Transverse colon (tissue), 4 donors: ENCODE measurements around the gene MADCAM1. TPM values are rescaled to one million over a fixed set of nuclear protein-coding genes. Genes with fewer than 3 reads are reported as not detected.

Experiments
- DNase-seq: peaks from one replicate; pipeline ENCODE4 v3.0.0-alpha.2; 2019
- H3K27ac ChIP-seq, 4 donors: fragments of 200-600 bp; sonication (generic); 2 replicates each; pipeline ENCODE4 v1.5.1; 2016 to 2018; ENCODE audit warnings: inconsistent platforms in 4 of 4
- H3K27me3 ChIP-seq: fragments of 200-600 bp; sonication (generic); 2 replicates; pipeline ENCODE4 v1.5.1; 2017; ENCODE audit warnings: inconsistent platforms
- H3K36me3 ChIP-seq, 4 donors: fragments of 200-600 bp; sonication (generic); 2 replicates each; pipeline ENCODE4 v1.5.1; 2017 to 2019; ENCODE audit warnings: inconsistent platforms in 4 of 4
- H3K4me1 ChIP-seq, 4 donors: fragments of 200-600 bp; sonication (generic); 2 replicates each; pipeline ENCODE4 v1.5.1; 2017 to 2020; ENCODE audit warnings: inconsistent platforms in 4 of 4
- H3K4me3 ChIP-seq, 4 donors: fragments of 200-600 bp; sonication (generic); 1 replicate in 1 of 4; 2 replicates in 3 of 4; pipeline versions ENCODE4 v1.5.1 to v1.6.1; 2017 to 2019; ENCODE audit warnings: inconsistent platforms in 4 of 4
- H3K9me3 ChIP-seq, 2 donors: fragments of 200-600 bp; sonication (generic); 2 replicates each; pipeline ENCODE4 v1.5.1; 2017 to 2019; ENCODE audit warnings: inconsistent platforms in 2 of 2
- CTCF ChIP-seq, 5 experiments: fragments of 200-600 bp in 3 of 5; fragments of 450-650 bp in 2 of 5; sonication (generic) in 3 of 5; IDR thresholded peaks; 1 replicate in 2 of 5; 2 replicates in 3 of 5; pipeline ENCODE4 v1.5.1; 2016 to 2017; ENCODE audit warnings: antibody characterized with exemption in 5 of 5, inconsistent platforms in 3 of 5, mild to moderate bottlenecking in 2 of 5, moderate library complexity in 1 of 5
- EP300 ChIP-seq: sonication (generic); formaldehyde crosslinking; IDR thresholded peaks from one replicate; pipeline ENCODE4 v1.6.1; 2017; ENCODE audit warnings: antibody characterized with exemption, low read depth
- POLR2A ChIP-seq: fragments of 450-650 bp; IDR thresholded peaks from one replicate; pipeline ENCODE4 v1.6.1; 2016; ENCODE audit warnings: antibody characterized with exemption, mild to moderate bottlenecking, moderate library complexity
- POLR2AphosphoS5 ChIP-seq, 3 donors: sonication (generic); formaldehyde crosslinking; IDR thresholded peaks; one replicate each; pipeline ENCODE4 v1.6.1; 2016; ENCODE audit warnings: antibody characterized with exemption in 3 of 3
- WGBS, 2 donors: methylation state at CpG; one replicate each; pipeline ENCODE4 v1.1.5; 2018; ENCODE audit warnings: low coverage in 1 of 2; 5-methylcytosine and 5-hydroxymethylcytosine counted together
- in situ Hi-C, 4 donors: fragments of 200-750 bp; cut with MboI; loops; one replicate each; pipeline versions ENCODE4 v1.15.0 to v1.15.1; 2017; ENCODE audit warnings: low sequenced_read_pairs in 3 of 4, low pct_ligation_motif_present in 1 of 4, low pct_unique_long_range_greater_than_20kb in 1 of 4
- intact Hi-C: fragments of 100-400 bp; cut with DNase I; formaldehyde crosslinking; loops from one replicate; pipeline ENCODE4 v1.15.1; 2023; ENCODE audit warnings: low total_unique reads
- total RNA-seq, 4 donors: library from RNA; depleted of rRNA; stranded (reverse); fragments of >200 nt; gene quantifications; one replicate each; pipeline ENCODE4 v1.1.0, GENCODE V29; 2016

The MADCAM1 gene
- total RNA-seq, 4 donors from 2014 or later = 0.68 to 6.7 (median 2.9) TPM

GRCh38 chr19:464208-464545 lies 32.1 kb upstream of the MADCAM1 start:
- WGBS, 2 donors = 90% methylated on average over 9 of the region's 9 CpGs; no CpG with 5 or more reads in 1 of the 2 donors
- in situ Hi-C loops = no loop called here
- no peak for DNase-seq
- Histone ChIP-seq H3K4me3 (no peak overlapping the region), H3K4me1 (peaks cover 5 to 23% (median 18%) of the 10 kb centered on the region in 4 donors), H3K9me3 (no peaks in the 10 kb centered on the region), H3K27me3 (peaks cover 25% of the 10 kb centered on the region), H3K36me3 (no peaks in the 10 kb centered on the region), H3K27ac (no peak overlapping the region)
- intact Hi-C loops = no loop called here
- no peak for TF ChIP-seq CTCF (IDR thresholded peaks at IDR 0.05)
- TF ChIP-seq POLR2A = no peak
- no peak for TF ChIP-seq POLR2AphosphoS5 (IDR thresholded peaks at IDR 0.05)
- no peak for TF ChIP-seq EP300

- Histone ChIP-seq H3K27me3 (peaks cover 20% of the 10 kb centered on the region), H3K36me3 (no peaks in the 10 kb centered on the region), H3K9me3 (no peaks in the 10 kb centered on the region), H3K4me1 (peaks cover 0 to 14% (median 13%) of the 10 kb centered on the region in 4 donors), H3K27ac (no peak overlapping the region), H3K4me3 (no peak overlapping the region)
- no peak for DNase-seq
- WGBS, 2 donors = 92 to 100% methylated on average over 3 of the region's 3 CpGs
- intact Hi-C loops (no loop called here), in situ Hi-C loops (no loop called here)
- no peak for TF ChIP-seq POLR2A
- no peak for TF ChIP-seq POLR2AphosphoS5 (IDR thresholded peaks at IDR 0.05)
- no peak for TF ChIP-seq CTCF (IDR thresholded peaks at IDR 0.05)
- no peak for TF ChIP-seq EP300
Measured at GRCh38 chr19:465056-465816, 31.1 kb upstream of the MADCAM1 start.

DNA sequence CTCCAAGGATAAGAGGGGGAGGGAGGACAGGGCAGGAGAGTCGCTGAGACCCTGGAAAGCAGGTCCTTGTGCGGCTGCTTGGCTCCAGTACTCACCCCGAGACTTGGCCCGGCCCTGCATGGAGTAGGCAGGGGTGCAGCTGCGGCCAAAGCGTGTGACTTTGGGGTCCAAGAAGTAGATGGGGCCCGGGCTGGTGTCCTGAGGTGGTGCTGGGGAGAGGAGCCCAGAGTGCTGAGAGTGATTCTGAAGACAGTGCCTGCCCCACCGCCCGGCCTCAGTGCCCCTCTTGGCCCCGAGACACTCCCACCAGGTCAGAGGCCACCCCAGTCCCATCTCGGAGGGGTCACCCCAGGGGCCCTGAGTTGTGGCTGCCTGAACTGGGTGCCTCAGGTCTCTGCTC lies 28.7 kb upstream of the MADCAM1 start:
- H3K4me3 ChIP-seq = no peak overlapping the region
- no peaks in the 10 kb centered on the region for H3K9me3 ChIP-seq
- in situ Hi-C loops (no loop called here), intact Hi-C loops (no loop called here)
- no peak for DNase-seq
- no peaks in the 10 kb centered on the region for H3K36me3 ChIP-seq
- no peaks in the 10 kb centered on the region for H3K4me1 ChIP-seq
- H3K27ac ChIP-seq = no peak overlapping the region
- no peak for TF ChIP-seq EP300
- no peak for TF ChIP-seq POLR2A
- no peak for TF ChIP-seq POLR2AphosphoS5 (IDR thresholded peaks at IDR 0.05)
- no peak for TF ChIP-seq CTCF (IDR thresholded peaks at IDR 0.05)
- H3K27me3 ChIP-seq = peaks cover 2% of the 10 kb centered on the region
- WGBS, 2 donors = 80% methylated on average over 11 of the region's 11 CpGs; no CpG with 5 or more reads in 1 of the 2 donors

DNA sequence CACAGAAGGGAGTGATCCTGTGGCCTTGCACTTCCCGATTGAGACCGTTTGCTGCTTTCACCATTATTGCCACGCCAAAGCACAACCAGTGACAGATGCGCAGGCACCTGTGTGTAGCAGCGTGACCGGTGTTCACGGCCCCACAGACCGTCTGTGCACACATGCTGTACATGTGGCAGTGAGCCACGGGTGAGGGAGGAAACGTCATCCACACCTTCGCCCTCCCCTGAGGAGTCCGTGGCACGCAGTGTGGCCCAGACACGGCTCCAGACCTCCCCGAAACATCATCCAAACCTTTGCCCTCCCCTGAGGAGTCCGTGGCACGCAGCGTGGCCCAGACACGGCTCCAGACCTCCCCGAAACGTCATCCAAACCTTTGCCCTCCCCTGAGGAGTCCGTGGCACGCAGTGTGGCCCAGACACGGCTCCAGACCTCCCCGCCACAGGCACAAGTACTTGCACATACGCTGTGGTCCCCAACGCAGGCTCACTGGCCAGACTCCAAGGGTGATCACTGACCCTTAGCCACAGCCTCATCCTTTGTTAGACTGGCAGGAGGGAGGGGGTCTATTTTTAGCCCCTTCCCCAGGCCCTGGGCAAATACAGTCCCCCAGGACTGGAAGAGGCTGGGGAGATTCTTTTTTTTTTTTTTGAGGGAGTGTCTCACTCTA lies 27.6 kb upstream of the MADCAM1 start:
- Histone ChIP-seq H3K27ac (no peak overlapping the region), H3K4me1 (no peaks in the 10 kb centered on the region), H3K27me3 (no peaks in the 10 kb centered on the region), H3K9me3 (no peaks in the 10 kb centered on the region), H3K36me3 (no peaks in the 10 kb centered on the region), H3K4me3 (no peak overlapping the region)
- TF ChIP-seq POLR2AphosphoS5 (IDR thresholded peaks at IDR 0.05) (no peak), POLR2A (no peak), CTCF (IDR thresholded peaks at IDR 0.05) (no peak), EP300 (no peak)
- in situ Hi-C loops = no loop called here
- 55% methylated on average over 27 of the region's 27 CpGs; no CpG with 5 or more reads in 1 of the 2 donors for WGBS, 2 donors
- no peak for DNase-seq
- intact Hi-C loops = no loop called here
